Stimulated activated CD8-positive, alpha-beta memory T cell treated with anti-CD3 and anti-CD28 coated beads, Interleukin-4, amount 100 ng/mL, for 1 hour (primary cell): ENCODE data around the gene VASP.
A peak's percentile ranks its signal among the peaks of the same experiment; 100 is the strongest.

Experiments used
- DNase-seq, 2 donors: peaks; one replicate each; pipeline ENCODE4 v3.0.0-alpha.2; 2020; ENCODE audit warnings: low read depth in 2 of 2, low spot score in 1 of 2

The VASP gene

DNA sequence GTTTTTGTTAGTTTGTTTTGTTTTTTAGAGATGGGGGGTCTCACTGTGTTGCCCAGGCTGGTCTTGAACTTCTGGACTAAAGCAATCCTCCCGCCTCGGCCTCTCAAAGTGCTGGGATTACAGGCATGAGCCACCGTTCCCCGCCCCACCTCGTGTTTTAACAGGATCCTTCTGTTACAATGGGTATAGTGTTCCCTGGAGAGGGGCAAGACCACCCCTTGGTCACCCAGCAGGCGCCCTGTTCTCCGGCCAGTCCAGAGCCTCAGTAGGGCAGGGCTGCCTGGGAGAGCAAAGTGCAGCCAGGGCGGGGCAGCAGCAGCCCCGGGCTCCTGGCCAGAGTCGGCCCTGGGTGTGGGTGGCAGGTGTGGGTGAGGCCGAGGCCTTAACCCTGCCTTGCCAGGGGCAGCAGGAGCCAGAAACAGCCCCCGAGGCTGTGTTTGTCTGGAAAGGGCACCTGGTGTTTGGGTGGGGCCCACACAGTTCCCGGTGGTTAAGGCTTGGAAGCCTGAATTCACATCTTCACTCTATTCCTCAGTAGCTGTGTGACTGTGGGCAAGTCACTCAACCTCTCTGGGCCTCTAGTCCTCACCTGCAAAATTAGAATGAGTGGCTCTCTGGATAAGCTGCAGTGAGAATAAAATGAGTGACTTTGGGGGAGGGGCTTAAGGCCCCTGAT lies 7.2 kb downstream of the VASP start:
- DNase-seq: no peak

DNA sequence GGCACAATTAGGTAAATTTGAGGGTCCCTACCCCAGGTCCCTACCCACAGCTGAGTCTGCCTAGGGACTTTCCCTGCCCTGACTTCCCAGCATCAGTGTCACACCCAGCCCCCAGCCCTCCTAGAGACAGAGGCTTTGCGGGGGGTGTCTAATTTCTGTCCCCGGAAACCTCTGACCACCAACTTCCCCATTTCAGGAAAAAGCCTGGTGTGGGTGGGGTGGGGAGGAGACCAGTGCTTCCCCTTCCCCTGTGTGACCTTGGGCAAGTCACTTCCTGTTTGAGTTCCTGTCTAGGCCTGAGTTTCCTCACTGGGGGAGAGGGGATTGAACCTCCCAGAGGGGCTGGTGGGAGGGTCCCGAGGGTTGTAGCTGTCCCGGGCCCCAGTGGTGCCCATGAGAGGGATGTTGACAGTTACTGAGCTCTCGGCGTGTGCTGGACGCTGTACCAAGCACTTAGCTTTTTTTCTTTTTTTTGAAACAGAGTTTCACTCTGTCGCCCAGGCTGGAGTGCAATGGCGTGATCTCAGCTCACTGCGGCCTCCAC lies 7.9 kb downstream of the VASP start:
- DNase-seq: no peak

DNA sequence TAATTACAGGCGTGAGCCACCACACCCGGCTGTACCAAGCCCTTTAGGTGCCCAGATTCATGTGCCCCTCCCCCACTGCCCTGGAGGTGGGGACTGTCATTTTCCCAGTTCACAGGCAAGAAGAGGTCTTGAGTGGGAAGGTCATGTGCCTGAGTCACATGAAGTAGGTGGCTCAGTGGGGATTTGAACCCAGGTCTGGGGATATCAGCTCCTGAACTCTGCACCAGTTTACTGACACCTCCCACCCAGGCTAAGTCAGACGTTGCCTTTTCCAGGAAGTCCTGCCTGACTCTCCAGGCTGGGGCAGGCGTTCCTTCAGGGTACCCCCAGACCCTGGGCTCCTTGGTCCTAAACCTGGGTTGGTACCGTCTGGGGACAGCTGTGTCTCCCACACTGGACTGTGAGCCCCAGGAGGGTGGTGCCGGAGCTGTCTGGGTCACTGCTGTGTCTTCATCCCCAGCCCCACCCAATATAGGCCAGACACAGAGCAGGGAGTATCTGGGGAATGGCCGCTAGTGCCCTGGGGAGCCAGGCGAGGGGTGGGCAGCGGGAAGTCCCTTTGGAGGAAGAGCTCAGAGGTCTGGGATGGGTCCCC lies 8.6 kb downstream of the VASP start:
- DNase-seq: no peak

DNA sequence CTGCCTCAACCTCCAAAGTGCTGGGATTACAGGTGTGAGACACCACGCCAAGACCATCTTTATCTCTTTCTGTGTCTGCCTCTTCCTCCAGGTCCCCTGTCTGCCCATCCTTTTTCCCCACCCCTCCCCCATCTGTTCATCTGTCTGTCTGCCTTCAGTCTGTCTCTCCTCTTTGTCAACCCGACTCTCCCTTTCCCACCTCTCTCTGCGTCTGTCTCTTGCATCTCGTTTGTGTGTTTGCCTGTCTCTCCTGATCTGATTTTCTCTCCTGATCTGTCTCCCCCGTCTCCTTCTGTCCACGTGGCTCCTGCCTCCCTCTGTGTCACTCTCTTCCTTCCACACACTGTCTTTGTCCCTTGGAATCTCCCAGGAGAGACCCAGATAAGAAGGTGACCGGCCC lies 10.0 kb downstream of the VASP start:
- DNase-seq: no peak

DNA sequence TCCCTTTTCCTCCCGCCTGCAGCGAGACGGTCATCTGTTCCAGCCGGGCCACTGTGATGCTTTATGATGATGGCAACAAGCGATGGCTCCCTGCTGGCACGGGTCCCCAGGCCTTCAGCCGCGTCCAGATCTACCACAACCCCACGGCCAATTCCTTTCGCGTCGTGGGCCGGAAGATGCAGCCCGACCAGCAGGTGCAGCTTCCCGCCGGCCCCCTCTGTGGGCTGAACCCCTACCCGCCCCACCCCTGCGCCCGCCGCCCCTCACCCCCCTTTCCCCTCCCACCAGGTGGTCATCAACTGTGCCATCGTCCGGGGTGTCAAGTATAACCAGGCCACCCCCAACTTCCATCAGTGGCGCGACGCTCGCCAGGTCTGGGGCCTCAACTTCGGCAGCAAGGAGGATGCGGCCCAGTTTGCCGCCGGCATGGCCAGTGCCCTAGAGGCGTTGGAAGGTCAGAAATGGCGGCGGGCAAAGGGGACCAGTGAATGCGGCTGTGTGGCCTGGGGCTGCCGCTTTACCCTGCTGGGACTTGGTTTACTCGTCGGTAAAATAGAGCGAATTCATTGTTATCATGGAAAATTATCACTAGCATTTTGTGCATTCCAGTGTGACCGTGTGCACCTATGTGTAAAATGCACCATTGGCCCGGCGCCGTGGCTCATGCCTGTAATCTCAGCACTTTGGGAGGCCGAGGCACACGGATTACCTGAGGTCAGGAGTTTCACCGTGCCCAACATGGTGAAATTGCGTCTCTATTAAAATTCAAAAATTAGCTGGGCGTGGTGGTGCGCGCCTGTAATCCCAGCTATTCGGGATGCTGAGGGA lies 10.6 kb downstream of the VASP start:
- DNase-seq: no peak

DNA sequence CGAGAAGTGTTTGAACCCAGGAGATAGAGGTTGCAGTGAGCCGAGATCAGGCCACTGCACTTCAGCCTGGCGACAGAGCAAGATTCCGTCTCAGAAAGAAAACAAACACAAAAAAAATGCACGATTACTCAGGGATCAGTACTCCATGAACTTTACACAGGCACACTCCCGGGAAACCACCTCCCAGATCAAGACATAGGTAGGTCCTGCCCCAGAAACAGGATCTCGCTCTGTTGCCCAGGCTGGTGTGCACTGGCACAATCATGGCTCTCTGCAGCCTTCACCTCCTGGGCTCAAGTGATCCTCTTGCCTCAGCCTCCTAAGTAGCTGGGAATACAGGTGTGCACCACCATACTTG lies 11.2 kb downstream of the VASP start:
- DNase-seq: no peak

DNA sequence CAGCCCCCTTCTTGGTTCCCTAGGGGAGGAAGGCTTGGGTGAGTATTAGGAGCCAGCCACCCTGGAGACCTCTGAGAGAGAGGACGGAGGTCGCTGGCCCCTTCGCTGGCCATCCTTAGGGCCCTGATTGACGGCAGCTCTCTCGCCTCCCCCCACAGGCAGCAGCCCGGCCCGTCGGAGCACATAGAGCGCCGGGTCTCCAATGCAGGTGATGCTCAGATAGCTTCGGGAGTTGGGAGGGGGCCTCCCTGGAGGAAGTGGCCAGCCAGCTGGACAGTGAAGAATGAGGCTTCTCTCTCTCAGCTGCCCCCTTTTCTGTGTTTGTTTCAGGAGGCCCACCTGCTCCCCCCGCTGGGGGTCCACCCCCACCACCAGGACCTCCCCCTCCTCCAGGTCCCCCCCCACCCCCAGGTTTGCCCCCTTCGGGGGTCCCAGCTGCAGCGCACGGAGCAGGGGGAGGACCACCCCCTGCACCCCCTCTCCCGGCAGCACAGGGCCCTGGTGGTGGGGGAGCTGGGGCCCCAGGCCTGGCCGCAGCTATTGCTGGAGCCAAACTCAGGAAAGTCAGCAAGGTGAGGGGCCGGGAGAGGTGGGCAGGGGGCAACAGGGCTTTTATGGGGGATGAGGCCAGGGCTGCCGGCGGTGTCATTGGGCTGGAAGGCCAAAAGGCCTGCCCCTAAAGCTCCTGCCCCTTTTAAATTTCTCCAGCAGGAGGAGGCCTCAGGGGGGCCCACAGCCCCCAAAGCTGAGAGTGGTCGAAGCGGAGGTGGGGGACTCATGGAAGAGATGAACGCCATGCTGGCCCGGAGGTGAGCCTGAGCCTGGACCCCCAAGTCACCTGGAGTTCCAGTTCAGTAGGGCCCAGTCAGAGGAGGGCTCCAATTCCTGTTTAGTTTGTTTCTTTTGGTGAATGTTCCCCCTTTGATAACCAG lies 15.0 kb downstream of the VASP start:
- no peak for DNase-seq

DNA sequence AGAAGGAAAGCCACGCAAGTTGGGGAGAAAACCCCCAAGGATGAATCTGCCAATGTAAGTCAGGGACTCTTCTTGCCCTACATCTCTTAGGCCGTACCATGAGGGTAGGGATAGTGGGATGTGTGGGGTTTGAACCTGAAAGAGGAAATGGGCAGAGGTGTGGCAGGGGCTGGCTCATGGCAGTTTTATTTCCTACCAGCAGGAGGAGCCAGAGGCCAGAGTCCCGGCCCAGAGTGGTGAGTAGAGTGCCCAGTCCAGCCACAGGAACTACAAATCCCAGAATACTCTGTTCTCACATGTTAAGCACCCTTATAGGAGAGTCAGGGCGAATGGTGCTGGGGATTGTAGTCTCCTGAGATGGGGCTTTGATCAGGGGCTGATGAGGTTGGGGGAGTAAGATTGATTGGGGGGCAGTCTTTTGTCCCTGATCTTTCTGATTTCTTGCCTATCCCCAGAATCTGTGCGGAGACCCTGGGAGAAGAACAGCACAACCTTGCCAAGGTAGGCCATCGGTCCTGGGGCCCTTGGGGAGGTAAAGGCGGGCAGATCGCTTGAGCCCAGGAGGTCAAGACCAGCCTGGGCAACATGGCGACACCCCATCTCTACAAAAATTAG lies 16.5 kb downstream of the VASP start:
- peak in 1 of 2 donors; percentile 44 for DNase-seq

DNA sequence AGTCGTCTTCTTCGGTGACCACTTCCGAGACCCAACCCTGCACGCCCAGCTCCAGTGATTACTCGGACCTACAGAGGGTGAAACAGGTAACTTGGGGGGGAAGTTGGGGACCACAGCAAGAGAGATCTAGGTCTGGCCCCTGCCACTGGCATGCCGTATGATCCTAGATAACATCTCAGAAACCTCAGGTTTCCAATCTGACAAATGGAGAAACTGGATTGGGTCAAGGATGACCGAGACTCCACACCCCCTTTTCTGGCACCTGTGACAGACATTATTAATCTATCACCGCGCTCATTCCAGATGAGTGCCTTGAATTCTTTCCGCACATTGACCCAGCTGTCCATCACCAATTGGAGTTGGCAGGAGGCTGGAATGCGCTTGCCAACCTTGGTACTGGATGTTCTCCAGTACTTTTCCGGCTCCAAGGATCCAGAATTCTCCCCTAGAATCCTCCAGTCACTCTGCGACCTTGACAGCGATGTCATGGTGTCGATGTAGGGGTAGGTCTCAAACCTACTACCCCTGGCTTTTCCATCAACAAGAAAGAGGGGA lies 17.4 kb downstream of the VASP start:
- no peak for DNase-seq

DNA sequence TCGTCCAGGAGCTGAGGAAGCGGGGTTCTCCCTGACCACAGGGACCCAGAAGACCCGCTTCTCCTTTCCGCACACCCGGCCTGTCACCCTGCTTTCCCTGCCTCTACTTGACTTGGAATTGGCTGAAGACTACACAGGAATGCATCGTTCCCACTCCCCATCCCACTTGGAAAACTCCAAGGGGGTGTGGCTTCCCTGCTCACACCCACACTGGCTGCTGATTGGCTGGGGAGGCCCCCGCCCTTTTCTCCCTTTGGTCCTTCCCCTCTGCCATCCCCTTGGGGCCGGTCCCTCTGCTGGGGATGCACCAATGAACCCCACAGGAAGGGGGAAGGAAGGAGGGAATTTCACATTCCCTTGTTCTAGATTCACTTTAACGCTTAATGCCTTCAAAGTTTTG lies 18.9 kb downstream of the VASP start:
- DNase-seq: no peak

DNA sequence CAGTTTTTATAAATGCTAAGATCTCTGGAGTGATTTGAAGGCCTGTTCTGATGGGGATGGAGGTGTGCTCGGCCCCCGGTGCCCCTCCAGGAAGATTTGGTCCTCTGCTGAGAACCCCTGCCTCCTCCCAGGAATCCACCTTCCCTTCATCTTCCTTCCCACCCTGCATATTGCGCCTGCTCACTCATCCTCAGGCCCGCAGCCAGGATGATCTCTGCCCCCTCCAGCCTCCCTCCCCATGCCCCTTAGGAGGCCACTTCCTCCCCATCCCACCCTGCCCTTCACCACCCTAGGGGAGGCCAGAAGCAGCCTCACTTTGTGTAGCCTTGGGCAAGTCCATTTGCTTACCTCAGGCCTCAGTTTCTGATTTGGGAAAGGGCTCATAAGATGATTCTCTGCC lies 19.7 kb downstream of the VASP start:
- DNase-seq: no peak

DNA sequence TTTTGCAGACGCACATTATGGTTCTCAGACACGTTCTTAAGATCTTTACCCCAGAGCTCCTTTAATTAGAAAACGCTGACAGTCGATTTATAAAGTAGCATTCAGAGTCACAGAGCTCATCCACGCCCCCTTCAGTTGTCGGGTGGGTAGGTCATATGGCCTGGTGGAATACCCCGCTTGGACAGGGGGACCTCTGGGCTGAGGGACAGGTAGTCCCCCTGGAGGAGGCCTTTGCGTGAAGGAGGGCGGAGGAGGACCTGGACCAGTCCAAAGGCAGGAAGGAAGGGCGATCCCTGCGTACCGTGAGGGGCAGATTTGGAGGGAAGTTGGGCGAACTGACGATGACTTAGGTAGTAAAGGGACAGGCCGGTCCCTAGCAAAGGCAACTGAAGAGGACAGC lies 20.5 kb downstream of the VASP start:
- no peak for DNase-seq

DNA sequence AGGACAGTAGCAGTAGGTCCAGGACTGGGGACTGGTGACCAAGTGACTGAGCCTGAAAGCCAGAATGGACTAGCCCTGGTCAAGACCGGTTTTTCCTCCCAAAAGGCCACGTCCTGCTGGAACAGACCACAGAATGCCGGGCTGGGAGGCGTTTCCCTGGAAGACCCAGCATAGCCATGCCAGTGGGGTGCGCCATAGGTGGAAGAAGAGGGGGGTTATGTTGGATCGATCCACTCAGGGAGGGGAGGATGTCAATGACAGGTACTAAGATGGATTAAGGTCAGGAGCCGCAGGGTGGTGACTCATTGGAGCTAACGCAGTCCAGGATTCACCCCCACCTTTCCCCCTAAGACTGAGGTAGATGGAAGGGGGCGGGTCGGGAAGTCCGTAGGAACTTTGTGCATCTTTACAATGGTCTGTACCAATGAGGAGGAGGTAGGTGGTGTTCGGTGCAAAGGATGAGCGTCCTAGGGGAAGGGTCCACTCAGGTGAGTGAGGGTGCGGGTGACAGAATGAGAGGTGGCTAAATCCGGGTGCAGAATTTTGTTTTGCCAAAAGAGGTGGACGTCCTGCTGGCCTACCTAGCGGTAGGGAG lies 21.0 kb downstream of the VASP start:
- DNase-seq: no peak

DNA sequence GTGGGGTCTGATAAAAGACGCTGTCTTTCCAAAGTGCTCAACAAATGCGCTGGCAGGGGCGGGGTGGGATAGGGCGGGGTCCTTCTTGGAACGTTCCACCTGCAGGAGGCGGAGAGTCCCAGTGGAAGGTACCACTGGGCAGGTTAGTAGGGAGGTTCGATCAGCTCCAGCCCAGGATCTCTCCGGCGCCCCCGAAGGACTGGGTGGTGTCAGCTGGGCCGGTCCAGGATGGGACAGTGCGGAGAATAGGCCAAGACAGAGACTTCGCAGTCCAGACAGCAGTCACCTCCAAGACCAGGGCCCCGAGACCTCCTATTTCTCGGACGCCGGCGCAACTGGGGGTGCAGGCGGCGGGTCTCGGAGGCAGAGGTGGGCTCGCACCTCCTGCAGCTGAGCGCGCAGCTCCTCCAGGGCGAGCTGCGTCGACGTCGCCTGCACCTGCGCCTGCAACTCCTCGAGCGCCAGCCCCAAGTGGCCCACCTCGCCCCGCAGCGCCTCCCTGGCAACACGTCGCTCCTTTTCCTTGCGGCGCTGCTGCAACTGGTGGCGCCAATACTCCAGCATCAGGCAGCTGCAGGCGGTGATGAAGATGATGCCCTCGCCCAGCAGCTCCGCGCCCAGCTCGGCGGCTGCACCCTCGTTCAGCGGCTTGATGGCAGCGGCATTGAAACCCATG lies 21.6 kb downstream of the VASP start:
- no peak for DNase-seq

DNA sequence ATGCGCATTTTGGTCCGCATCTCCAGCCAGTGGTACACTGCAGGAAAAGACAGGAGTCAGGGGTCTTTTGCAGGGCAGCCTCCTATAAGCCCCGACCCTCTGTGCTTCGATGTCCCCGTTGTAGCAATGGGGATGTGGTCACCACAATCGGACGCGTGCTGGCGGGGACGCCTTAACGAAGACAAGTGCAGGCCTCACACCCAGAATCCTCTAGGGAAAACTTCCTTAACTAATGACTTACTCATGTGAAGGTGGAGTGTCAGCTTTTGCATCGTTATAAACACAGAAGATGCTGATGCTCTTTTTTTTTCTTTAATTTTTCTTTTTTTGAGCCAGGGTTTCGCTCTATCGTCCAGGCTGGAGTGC lies 22.1 kb downstream of the VASP start:
- DNase-seq: no peak

DNA sequence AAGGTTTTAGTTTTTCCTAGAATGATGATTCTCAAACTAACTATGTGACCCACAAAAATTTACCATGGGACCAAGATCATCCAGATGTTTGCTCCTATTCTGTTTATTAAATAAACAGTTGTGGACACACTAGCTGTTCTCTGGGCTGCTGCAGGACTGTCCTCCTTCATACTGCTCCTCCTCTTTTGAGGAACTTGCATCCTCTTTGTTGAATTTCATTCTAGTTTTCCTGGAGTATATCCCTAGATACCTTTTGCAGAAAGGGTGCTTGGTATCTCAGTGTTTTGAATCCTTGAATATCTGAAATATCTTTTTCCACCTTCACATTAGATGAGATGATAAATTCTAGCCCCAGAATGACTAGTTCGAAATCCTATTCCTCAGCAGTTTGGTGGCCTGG lies 24.1 kb downstream of the VASP start:
- DNase-seq: no peak

DNA sequence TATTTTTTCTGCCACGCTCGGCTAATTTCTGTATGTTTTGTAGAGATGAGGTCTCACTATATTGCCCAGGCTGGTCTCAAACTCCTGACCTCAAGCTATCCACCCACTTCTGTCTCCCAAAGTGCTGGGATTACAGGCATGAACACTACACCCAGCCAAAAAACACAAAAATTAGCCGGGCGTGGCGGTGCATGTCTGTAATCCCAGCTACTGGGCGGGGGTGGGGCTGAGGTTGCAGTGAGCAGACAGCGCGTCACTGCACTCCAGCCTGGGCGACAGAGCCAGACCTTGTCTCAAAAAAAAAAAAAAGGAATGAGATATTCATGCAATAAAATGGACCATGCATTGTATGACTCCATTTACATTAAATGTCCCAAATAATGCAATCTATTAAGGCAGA lies 32.2 kb downstream of the VASP start:
- no peak for DNase-seq

DNA sequence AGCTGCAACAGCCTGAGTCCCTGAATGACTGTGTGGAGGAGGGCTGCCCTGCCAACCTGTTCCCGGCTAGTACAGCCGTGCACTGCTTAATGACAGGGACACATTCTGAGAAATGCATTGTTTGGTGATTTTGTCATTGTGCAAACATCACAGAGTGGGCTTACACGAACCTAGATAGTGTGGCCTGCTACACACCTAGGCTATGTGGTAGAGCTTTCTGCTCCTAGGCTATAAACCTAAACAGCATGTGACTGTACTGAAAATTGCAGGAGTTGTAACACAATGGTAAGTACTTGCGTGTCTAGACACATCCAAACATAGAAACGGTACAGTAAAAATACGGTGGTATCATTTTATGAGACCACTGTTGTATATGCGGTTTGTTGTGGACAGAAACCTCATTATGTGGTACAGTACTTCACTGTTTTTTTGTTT lies 35.0 kb downstream of the VASP start:
- DNase-seq: no peak

DNA sequence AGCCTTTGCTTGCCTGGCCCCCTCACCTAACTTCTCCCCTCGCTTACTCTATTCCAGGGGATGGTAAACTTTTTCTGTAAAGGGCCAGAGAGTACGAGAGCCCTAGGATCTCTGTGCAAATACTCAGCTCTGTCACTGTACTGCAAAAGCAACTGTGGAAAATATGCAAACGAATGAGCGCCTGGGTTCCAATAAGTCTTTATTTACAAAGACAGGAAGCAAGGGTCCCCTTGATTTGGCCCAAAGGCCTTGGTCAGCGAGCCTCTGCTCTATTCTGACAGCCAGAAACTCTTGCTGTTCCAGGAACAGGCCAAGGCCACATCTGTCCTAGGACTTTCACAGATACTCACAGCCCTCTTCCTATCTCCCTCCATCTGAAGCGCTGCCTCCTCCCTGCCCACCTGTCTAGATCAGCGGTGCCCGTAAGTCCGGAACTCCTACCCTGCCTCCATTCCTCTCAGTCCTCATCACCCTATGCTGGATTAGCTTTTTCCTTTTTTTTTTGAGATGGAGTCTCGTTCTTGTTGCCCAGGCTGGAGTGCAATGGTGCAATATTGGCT lies 40.0 kb downstream of the VASP start:
- no peak for DNase-seq
